Parathyroid adenoma (tissue), 2 donors: ENCODE data around the gene PTPRJ.

Source experiments
- H2AFZ ChIP-seq: fragments of 300-600 bp; sonication (generic); one replicate; pipeline ENCODE4 v1.7.0; 2017; ENCODE audit warnings: antibody characterized with exemption, mild to moderate bottlenecking
- H3K27ac ChIP-seq: fragments of 300-600 bp; sonication (generic); one replicate; pipeline ENCODE4 v1.7.0; 2017
- H3K27me3 ChIP-seq: fragments of 300-600 bp; sonication (generic); one replicate; pipeline ENCODE4 v1.7.0; 2017; ENCODE audit warnings: low read length; ENCODE audit not compliant: control insufficient read depth, insufficient read depth
- H3K36me3 ChIP-seq: fragments of 300-600 bp; sonication (generic); one replicate; pipeline ENCODE4 v1.7.0; 2017; ENCODE audit warnings: low read length; ENCODE audit not compliant: control insufficient read depth, insufficient read depth
- H3K4me1 ChIP-seq: fragments of 300-600 bp; sonication (generic); one replicate; pipeline ENCODE4 v1.7.0; 2017; ENCODE audit warnings: control low read depth
- H3K4me2 ChIP-seq: fragments of 300-600 bp; sonication (generic); one replicate; pipeline ENCODE4 v1.7.0; 2017; ENCODE audit warnings: low read length
- H3K4me3 ChIP-seq: fragments of 300-600 bp; sonication (generic); one replicate; pipeline ENCODE4 v1.7.0; 2017; ENCODE audit warnings: low read depth, low read length
- H3K79me2 ChIP-seq: fragments of 300-600 bp; sonication (generic); one replicate; pipeline ENCODE4 v1.7.0; 2017; ENCODE audit warnings: control low read depth
- H3K9ac ChIP-seq: fragments of 300-600 bp; sonication (generic); one replicate; pipeline ENCODE4 v1.7.0; 2017; ENCODE audit warnings: mild to moderate bottlenecking
- H3K9me3 ChIP-seq: fragments of 300-600 bp; sonication (generic); one replicate; pipeline ENCODE4 v1.7.0; 2017; ENCODE audit warnings: low read length; ENCODE audit not compliant: control insufficient read depth
- TF ChIP-seq, protein P1 (sequence below): fragments of 300-600 bp; sonication (generic); IDR thresholded peaks from one replicate; pipeline ENCODE4 v1.7.0; 2017; ENCODE audit warnings: antibody characterized with exemption, mild to moderate bottlenecking
- donor health status: primary hyperparathyroidism.

The PTPRJ gene

DNA sequence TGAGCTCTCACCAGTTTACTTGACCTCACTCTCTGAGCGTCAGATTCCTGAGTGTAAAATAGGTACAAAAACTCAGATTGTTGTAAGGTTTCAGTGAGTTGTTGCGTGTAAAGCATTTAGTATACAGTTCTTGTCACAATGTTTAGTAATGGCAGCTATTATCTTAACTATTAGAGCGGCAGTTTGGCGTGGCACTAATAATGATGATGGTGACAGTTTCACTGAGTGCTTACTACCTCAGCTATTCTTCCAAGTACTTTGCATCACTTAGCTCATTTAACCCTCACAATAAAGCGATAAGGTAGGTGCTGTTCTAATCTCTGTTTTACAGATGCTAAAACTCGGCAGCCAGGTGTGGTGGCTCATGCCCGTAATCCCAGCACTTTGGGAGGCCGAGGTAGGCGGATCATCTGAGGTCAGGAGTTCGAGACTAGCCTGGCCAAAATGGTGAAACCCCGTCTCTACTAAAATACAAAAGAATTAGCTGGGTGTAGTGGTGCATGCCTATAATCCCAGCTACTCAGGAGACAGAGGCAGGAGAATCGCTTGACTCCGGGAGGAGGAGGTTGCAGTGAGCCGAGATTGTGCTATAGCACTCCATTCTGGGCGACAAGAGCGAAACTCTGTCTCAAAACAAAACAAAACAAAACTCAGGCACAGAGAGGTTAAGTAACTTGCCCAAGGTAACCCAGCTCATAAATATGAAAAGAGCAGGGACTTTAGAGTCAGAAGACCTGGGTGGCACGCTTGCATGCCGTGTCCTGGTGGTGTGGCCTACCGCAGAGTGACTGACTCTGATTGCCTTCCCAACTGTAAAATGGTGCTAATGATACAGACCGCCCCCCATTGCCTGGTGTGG is 76.2 kb downstream of the PTPRJ start:
- TF ChIP-seq, protein P1, sequence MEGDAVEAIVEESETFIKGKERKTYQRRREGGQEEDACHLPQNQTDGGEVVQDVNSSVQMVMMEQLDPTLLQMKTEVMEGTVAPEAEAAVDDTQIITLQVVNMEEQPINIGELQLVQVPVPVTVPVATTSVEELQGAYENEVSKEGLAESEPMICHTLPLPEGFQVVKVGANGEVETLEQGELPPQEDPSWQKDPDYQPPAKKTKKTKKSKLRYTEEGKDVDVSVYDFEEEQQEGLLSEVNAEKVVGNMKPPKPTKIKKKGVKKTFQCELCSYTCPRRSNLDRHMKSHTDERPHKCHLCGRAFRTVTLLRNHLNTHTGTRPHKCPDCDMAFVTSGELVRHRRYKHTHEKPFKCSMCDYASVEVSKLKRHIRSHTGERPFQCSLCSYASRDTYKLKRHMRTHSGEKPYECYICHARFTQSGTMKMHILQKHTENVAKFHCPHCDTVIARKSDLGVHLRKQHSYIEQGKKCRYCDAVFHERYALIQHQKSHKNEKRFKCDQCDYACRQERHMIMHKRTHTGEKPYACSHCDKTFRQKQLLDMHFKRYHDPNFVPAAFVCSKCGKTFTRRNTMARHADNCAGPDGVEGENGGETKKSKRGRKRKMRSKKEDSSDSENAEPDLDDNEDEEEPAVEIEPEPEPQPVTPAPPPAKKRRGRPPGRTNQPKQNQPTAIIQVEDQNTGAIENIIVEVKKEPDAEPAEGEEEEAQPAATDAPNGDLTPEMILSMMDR, result no peak
- H3K27ac ChIP-seq, result peak overlapping the region; percentile 61
- H3K4me1 ChIP-seq, result peaks cover 9% of the 10 kb centered on the region

DNA sequence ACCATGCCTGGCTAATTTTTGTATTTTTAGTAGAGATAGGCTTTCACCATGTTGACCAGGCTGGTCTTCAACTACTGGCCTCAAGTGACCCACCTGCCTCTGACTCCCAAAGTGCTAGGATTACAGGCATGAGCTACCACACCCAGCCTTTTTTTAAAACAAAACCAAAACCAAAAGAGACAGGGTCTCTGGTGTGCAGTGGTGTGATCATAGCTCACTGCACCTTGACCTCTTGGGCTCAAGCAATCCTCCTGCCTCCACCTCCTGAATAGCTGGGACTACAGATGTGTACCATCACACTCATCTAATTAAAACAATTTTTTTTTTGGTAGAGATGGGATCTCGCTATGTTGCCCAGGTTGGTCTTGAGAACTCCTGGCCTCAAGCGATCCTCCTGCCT is 77.7 kb downstream of the PTPRJ start:
- Histone ChIP-seq H2AFZ (no peak overlapping the region), H3K4me1 (peaks cover 8% of the 10 kb centered on the region), H3K27ac (no peak overlapping the region), H3K9ac (no peak overlapping the region), H3K36me3 (no peaks in the 10 kb centered on the region), H3K79me2 (peaks cover 2% of the 10 kb centered on the region), H3K4me2 (no peak overlapping the region), H3K9me3 (no peaks in the 10 kb centered on the region), H3K27me3 (no peaks in the 10 kb centered on the region), H3K4me3 (no peak overlapping the region)
- TF ChIP-seq, protein P1, result no peak

More for the DNA sequence above, 76.2 kb downstream of the PTPRJ start:
- H3K36me3 ChIP-seq, result no peaks in the 10 kb centered on the region
- H3K4me3 ChIP-seq, result no peak overlapping the region
- H3K27me3 ChIP-seq, result no peaks in the 10 kb centered on the region
- peak overlapping the region; percentile 39 for H3K4me2 ChIP-seq
- H3K79me2 ChIP-seq, result peaks cover 2% of the 10 kb centered on the region
- H3K9ac ChIP-seq, result no peak overlapping the region
- no peak overlapping the region for H2AFZ ChIP-seq
- H3K9me3 ChIP-seq, result no peaks in the 10 kb centered on the region

DNA sequence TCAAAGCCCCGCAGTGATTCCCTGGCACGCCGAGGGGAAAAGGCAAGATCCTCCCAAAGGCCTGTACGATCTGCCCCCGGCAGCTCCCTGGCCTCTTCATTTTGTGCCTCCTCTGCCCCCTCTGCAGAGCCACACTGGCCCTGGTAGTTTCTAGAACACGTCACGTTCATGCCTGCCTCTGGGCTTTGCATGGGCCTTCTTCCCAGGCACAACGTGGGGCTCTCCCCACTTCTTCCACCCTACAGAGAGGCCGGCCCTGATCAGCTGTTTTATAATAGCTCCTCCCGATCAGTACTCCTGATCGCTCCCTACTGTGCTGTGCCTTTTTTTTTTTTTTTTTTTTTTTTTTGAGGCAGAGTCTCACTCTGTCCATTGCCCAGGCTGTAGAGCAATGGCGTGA is 78.4 kb downstream of the PTPRJ start:
- no peaks in the 10 kb centered on the region for H3K9me3 ChIP-seq
- no peak overlapping the region for H3K4me3 ChIP-seq
- H3K27me3 ChIP-seq, result no peaks in the 10 kb centered on the region
- H3K27ac ChIP-seq, result no peak overlapping the region
- H3K4me2 ChIP-seq, result no peak overlapping the region
- peaks cover 2% of the 10 kb centered on the region for H3K79me2 ChIP-seq
- TF ChIP-seq, protein P1, result no peak
- peaks cover 8% of the 10 kb centered on the region for H3K4me1 ChIP-seq
- H3K36me3 ChIP-seq, result no peaks in the 10 kb centered on the region
- no peak overlapping the region for H2AFZ ChIP-seq
- no peak overlapping the region for H3K9ac ChIP-seq

DNA sequence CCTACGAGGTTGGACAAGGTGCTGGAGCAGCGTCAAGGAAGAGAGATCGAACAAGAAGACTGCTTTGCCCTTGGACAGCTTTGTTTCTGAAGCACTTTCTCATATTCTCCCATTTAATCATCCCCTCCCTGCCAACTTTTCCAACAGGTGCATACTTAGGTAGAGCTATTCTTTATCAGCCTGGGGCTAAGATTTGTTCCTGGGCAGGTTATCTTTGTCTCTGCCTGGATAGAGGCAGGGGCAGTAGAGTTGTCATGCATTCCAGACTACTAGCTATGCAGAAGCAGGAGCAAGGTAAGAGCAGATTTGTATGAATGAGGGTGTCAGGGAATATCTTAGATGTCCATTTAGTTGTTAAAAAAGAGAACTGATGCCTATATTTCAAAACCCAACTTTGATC is 82.3 kb downstream of the PTPRJ start:
- H3K79me2 ChIP-seq, result peaks cover 2% of the 10 kb centered on the region
- H3K9me3 ChIP-seq, result no peaks in the 10 kb centered on the region
- H3K4me1 ChIP-seq, result peaks cover 2% of the 10 kb centered on the region
- no peak overlapping the region for H3K4me3 ChIP-seq
- no peaks in the 10 kb centered on the region for H3K36me3 ChIP-seq
- TF ChIP-seq, protein P1, result no peak
- H3K27ac ChIP-seq, result no peak overlapping the region
- H3K9ac ChIP-seq, result no peak overlapping the region
- H3K4me2 ChIP-seq, result no peak overlapping the region
- no peaks in the 10 kb centered on the region for H3K27me3 ChIP-seq
- no peak overlapping the region for H2AFZ ChIP-seq
